NCI-H526 treated with DMSO at 0.1 percent for 48 hours (cell line): Measurements from ENCODE around the gene DNMBP.

Experiments
- DNase-seq: peaks from one replicate; lab custom pipeline; 2025; lab: John Stamatoyannopoulos, UW

The DNMBP gene, protein sequence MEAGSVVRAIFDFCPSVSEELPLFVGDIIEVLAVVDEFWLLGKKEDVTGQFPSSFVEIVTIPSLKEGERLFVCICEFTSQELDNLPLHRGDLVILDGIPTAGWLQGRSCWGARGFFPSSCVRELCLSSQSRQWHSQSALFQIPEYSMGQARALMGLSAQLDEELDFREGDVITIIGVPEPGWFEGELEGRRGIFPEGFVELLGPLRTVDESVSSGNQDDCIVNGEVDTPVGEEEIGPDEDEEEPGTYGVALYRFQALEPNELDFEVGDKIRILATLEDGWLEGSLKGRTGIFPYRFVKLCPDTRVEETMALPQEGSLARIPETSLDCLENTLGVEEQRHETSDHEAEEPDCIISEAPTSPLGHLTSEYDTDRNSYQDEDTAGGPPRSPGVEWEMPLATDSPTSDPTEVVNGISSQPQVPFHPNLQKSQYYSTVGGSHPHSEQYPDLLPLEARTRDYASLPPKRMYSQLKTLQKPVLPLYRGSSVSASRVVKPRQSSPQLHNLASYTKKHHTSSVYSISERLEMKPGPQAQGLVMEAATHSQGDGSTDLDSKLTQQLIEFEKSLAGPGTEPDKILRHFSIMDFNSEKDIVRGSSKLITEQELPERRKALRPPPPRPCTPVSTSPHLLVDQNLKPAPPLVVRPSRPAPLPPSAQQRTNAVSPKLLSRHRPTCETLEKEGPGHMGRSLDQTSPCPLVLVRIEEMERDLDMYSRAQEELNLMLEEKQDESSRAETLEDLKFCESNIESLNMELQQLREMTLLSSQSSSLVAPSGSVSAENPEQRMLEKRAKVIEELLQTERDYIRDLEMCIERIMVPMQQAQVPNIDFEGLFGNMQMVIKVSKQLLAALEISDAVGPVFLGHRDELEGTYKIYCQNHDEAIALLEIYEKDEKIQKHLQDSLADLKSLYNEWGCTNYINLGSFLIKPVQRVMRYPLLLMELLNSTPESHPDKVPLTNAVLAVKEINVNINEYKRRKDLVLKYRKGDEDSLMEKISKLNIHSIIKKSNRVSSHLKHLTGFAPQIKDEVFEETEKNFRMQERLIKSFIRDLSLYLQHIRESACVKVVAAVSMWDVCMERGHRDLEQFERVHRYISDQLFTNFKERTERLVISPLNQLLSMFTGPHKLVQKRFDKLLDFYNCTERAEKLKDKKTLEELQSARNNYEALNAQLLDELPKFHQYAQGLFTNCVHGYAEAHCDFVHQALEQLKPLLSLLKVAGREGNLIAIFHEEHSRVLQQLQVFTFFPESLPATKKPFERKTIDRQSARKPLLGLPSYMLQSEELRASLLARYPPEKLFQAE (N-terminal part only)

GRCh38 chr10:100009793-100010676 lies at the start of gene DNMBP:
DNMBP (minus strand) TSS chr10:100009947; CDS start chr10:99972124, 37,823 bp downstream.
- DNase-seq: peak; percentile 13

DNA sequence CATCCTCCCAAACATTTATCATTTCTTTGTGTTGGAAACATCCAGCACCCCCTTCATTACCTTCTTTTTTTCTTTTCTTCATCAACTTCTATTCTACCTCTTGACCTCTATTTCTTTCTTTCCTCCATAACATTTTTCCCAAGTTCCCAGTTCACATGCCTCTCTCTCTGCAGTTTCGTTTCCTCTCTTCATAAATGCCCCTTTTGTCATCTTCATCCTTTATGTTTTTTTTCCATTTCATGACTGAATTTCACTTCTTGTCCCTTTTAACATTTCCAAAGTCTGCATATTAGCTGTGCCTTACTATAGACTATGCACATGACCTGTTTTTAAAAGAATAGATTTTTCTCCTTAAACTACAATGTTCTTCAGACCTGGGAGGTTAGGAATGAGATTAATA lies 48.2 kb upstream of the DNMBP start:
- DNase-seq: no peak

DNA sequence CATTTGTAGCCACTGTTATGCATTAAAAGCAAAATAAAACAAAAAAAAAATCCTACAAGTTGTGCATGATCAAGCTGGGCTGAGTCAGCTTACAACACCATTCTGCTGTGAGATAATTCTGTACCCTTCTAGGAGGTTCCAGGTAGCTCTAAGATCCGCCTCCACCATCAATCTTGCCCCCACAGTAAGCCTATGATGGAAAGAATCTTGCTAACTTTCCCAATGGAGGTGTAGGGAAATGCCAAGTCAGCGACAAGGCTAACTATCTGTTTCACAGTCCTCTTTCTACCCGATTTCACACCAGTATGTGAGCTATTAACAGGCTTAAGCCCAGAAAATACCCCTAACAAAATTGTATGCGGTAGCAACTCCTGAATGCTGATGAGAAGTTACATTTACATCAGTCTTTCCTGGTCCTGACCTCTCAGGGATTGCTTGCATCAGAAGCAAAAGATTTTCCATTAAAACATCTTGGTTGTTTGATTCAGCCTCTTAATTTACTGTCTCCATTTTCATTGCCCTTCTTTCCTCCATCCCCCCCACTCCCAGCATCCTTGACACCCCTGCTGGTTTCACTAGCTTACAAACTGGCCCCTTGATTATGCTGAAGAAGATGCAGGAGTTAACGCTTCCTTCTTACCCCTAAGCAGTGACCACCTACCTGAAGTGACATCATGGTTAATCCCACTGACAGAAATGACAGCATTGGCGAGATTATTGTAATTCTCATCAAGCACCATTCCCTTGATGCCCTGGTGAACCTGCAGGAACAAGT lies 44.1 kb upstream of the DNMBP start:
- no peak for DNase-seq

GRCh38 chr10:100046021-100046486 lies 36.3 kb upstream of the DNMBP start:
- peak; percentile 48 for DNase-seq

DNA sequence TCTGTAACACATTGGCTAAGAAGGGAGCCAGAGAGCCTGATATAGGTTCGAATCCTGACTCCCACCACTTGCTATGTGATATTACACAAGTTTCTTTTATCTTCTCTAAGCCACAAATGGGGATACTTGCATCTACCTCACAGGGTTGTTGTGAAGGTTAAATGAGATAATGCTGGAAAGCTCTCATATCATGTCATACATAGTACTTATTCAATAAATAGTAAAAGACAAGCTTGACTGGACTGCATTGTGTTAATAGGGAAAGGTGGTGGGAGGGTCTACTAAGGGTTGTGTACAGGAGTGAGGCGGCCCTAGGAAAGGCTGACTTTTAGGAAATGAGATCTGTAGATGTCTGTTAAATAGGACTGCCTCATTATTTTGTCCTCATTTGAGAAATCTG lies 35.8 kb upstream of the DNMBP start:
- DNase-seq: no peak

- DNase-seq: no peak
Observed at GRCh38 chr10:100043796-100044195, 34.0 kb upstream of the DNMBP start.

DNA sequence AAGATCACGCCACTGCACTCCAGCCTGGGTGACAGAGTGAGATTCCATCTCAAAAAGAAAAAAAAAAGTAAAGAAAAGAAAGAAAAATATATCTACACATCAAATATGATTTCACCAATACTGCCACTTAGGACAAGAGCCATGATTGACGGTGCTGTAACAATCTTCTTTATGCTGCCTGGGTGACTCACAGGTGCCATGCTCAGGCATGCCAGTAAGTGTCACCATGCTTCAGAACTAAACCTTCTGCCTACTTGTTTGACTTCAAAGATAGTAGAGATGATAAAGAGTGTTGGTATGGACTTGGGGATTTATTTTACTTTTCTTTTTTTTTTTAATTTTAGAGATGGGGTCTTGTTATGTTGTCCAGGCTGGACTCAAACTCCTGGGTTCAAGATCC lies 33.6 kb upstream of the DNMBP start:
- DNase-seq: no peak

DNA sequence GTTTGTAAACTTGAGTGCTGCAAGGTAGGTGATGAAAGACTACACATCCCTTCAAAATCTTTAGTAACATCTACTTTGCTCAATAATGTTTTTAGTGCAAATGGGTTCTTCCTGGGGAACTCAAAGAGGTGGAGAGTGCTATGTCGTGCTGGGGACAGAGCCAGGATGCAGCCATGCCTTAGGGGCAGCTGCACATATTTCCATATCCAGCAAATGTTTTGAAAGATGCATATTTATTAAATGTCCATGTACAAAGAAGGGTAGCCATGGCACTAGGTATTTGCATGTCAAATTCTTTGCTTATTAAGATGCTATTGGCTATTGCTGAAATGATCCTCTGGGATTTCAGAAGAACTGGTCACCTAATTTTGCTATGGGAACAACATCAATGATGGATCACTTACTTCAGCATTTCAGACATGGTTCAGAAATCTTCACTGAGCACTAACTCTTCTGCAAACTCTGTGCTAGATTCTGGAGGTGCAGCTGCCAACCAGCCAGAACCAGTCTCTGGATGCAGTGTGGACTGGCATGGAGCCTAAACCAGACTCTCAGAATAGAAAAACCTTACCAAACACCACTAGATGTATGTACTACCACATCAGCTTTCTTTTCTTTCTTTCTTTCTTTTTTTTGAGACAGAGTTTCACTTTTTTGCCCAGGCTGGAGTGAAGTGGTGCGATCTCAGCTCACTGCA lies 31.7 kb upstream of the DNMBP start:
- peak; percentile 87 for DNase-seq

DNA sequence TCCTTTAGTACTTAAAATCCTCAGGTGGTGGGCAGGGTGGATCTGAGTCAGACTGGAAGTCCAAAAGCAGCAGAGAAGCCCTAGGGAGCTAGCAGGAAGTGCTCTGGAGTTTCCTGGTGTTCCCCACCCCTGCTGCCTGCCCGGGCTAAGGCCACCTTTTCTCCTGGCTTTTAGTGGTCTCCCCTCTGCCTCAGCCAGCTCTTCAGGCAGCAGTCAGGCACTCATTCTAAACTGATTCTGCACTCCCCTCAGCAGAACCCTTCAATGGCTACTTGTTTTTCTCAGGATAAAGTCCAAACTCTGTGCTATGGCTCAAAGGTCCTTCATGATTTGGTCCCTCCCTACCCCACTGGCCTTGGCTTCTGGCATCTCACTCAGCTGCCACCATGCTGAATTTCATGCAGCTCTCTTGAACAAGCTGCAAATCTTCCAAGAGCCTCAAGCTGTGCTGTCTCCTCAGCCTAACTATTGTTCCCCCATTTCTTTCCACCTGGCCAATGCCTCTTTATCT lies 28.9 kb upstream of the DNMBP start:
- DNase-seq: no peak

GRCh38 chr10:100037758-100038315 lies 28.1 kb upstream of the DNMBP start:
- DNase-seq: no peak

DNA sequence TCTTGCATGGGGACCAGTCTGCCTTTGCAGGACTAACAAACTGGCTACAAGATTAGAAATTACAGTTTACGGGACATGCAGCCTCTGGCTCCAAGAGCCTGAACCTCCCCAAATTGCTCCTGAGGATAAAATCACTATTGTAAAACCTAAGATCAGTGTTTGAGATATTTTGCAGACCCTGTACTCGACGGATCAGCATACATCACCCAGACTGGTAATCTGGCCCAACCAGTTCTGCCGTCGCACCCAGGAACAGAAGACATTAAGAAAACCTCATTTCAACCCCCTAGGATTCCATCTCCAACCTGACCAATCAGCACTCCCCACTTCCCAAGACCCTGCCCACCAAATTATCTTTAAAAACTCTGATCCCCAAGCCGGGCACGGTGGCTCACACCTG lies 27.1 kb upstream of the DNMBP start:
- no peak for DNase-seq

- DNase-seq: no peak
Observed at GRCh38 chr10:100033766-100034418, 24.1 kb upstream of the DNMBP start.

DNA sequence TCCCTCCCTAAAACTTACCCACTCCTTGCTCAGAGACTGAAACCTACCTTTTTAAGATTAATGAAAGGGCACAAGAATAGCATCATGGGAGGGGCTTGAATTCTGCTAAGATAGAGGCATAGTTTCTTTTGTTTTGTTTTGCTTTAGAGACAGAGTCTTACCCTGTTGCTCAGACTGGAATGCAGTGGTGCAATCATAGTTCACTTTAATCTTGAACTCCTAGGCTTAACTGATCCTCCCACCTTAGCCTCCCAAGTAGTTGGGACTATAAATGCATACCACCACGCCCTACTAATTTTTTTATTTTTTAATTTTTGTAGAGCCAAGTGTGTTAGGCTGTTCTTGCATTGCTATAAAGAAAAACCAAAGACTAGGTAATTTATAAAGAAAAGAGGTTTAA lies 17.7 kb upstream of the DNMBP start:
- DNase-seq: no peak

- DNase-seq: no peak
Observed at GRCh38 chr10:100025576-100025975, 15.8 kb upstream of the DNMBP start.

GRCh38 chr10:100024748-100025147 lies 15.0 kb upstream of the DNMBP start:
- no peak for DNase-seq

GRCh38 chr10:100022403-100022802 lies 12.7 kb upstream of the DNMBP start:
- no peak for DNase-seq

DNA sequence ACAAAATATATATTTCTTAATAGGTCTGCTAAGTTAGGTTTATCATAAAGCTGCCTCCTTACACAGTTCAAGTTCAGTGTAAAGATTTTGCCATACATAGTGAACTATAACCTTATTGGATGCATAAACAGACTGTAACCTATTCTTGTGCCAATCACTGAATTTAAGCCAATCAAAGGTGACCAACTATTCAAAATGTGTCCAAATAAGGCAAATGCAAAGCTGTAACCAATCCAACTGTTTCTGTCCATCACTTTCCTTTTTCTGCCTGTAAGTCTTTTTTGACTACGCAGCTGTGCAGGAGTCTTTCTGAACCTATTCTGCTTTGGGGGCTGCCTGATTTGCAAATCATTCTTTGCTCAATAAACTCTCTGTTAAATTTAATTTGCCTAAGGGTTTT lies 11.6 kb upstream of the DNMBP start:
- DNase-seq: peak; percentile 43

- no peak for DNase-seq
Observed at GRCh38 chr10:100020886-100021253, 11.1 kb upstream of the DNMBP start.
